Activated T-cell treated with anti-CD3 and anti-CD28 coated beads for 4 hours (primary cell): ENCODE results near the gene RFLNA.
"Not testable (repeated sequence)": the region's sequence is repeated elsewhere in the genome, so short reads cannot be mapped to it uniquely, and the experiment has no call there.

Source experiments
- DNase-seq: peaks from one replicate; pipeline ENCODE4 v3.0.0-alpha.2; 2020

RFLNA gene

GRCh38 chr12:124322271-124322998, 27.5 kb downstream of the RFLNA start:
- no peak for DNase-seq

GRCh38 chr12:124322999-124323328, 28.1 kb downstream of the RFLNA start:
- not testable (repeated sequence) for DNase-seq

DNA sequence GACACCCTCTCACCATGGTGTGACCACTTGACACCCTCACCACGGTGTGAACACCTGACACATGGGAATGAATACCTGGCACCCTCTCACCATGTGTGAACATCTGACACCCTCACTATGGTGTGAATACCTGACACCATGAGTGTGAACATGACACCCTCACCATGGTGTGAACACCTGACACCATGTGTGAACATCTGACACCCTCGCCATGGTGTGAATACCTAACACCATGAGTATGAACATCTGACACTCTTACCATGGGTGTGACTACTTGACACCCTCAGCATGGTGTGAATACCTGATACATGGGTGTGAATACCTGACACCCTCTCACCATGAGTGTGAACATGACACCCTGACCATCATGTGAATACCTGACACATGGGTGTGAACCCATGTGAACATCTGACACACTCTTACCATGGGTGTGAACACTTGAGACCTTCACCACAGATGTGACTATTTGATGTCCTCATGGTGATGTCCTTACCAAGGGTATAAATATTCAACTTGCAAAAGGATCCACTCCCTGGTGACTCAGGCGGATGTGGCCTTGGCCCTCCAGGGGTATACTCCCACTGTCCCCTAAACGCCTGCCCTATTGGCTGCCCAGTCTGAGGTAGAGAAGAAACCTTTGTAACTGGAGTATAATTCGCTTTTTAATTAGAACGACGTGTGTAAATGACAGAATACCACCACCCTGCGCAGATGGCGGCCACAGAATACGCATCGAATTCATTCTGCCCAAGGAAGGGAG, 29.1 kb downstream of the RFLNA start:
- no peak for DNase-seq

DNA sequence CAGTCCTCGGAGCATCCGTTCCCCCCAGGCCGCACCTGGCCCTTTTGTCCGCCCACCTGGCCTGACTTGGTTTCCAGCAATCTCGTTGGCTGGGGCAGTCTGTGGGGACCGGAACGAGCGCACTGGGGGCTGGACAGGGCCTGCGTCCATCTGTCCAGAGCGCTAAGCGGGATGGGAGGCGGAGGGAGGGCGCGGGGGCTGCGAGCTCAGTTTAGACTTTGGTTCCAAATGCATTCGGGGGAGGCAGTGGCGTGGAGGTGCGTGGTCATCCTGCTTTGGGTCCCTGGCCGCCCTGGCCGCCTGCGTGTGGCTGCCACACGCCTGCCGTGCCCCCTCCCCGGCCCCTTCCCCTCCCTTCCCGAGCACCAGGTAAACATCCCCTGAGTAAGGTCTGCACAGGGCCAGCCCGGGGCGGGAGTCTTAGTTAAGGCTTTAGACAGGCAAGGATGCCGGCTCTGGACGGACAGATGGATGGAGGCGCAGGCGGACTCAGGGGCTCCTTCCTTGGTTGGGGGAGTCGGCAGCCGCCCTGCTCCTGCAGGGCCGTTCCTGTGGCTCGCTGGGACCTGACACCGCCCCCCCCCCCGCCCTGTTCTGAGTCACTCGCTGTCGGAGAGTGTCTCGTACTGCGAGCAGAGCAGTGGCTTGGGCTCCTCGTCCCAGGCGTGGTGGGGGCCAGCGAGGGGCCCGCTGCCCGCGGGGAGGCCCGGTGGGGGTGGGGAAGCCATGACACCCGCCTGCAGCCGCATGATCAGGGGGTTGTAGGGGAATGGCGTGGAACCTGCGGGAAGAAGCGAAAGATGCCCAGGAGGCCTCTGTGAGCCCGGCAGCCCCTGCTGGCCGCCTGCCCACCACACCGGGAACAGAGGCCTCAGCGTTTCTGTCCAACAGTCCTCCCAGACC, 30.2 kb downstream of the RFLNA start:
- no peak for DNase-seq

DNA sequence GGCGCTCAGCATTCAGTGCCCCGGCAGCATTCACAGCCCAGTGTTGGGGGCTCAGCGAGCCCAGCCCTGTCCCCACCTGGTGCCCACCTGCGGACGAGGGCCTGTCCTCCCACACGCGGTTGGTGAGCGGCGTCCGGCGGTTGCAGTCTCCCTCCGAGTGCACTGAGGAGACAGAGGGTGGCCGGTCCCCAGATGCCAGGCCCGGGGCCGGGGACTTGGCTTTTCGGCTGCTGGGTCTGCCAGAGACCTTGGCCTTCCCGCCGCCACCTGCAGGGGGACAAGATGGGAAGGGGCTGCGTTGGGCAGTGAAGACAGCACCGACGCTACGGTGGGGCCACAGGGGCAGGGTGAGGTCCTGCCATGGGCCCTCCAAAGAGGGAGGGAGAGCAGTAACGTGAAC, 31.2 kb downstream of the RFLNA start:
- no peak for DNase-seq

GRCh38 chr12:124326871-124327270, 32.0 kb downstream of the RFLNA start:
- no peak for DNase-seq

DNA sequence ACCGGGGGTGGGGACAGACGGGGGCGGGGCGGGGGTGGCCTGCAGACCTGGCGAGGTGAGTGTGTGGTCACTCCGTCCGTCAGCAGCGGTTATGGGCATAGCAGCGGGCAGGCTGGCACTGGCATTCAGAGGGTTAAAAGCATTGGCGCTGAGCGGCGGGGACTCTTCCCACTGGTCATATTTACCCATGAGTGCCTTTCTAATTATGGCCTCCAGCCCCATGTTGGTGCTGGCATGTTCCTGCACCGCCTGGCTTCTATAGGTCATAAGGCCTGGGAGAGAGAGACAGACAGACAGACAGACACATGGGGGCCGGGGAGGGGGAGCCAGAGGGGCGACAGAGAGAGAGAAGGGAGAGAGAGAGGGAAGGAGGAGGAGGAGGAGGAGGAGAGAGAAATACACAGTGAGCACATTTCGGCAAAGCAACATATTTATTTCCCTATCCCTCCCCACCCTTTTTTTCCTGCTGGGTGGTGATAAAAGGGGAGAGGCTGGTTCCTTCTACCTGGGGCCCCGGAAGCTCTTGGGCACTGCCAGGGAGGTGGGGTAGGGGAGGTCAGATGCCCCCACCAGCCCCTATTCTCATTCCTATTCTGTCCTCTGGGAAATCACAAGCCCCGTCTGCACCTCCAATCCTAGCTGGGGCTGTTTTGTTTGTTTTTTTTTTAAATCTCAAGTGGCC, 32.6 kb downstream of the RFLNA start:
- DNase-seq = no peak

DNA sequence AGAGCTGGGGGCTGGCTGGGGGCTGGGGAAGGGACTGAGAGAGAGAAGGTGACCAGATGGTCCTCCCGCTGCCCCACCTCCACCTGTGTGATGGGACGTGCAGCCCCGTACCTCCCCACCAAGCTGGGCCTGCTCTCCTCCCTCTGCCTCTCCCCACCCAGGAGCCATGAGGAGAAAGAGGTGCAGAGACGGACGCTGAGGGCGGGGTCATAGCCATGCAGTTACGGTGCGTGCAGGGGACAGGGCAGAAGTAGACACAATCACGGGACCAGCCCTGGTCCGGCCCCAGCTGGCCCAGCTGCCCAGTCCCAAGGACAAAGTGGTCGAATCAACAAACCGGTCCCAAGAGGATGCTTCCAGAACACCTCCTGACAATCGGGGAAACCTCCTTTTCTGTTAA, 33.2 kb downstream of the RFLNA start:
- DNase-seq = no peak

DNA sequence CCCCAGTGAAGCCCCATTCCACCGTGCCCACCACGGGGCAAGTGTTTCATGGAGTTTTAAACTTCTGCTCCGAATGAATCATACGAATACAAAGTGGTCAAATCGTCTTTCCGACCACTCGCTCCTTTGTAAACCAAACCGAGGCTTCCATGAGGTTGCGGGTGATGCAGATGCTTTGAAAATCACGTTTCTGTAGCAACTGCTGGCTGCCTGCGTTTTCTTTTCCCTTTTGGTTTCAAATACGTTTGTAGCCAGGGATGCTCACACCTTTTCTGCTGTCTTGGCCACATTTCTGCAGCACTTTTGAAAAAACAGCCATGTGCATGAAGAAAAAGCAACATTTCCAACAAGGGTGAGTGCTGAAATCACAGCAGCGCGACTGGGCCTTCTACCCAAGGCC, 33.7 kb downstream of the RFLNA start:
- DNase-seq = no peak

- no peak for DNase-seq
These were observed 37.3 kb downstream of the RFLNA start for GRCh38 chr12:124332058-124332672.

GRCh38 chr12:124332900-124333299, 38.0 kb downstream of the RFLNA start:
- no peak for DNase-seq

DNA sequence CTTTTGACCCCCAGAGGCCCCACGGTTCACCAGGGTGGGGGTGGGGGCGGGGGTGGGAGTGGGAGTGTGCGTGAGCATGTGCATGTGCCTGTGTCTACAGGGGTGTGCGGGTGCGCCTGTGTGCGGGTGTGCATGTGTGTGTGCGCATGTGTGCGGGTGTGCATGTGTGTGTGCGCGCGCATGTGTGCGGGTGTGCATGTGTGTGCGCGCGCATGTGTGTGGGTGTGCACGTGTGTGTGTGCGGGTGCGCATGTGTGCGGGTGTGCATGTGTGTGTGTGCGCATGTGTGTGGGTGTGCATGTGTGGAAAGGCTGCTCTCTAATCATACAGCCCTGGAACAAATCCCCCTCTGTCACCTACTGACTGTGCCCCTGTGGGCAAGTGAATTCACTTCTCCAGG, 38.8 kb downstream of the RFLNA start:
- DNase-seq = no peak

- DNase-seq = no peak
These were observed 39.4 kb downstream of the RFLNA start for GRCh38 chr12:124334266-124334665.

DNA sequence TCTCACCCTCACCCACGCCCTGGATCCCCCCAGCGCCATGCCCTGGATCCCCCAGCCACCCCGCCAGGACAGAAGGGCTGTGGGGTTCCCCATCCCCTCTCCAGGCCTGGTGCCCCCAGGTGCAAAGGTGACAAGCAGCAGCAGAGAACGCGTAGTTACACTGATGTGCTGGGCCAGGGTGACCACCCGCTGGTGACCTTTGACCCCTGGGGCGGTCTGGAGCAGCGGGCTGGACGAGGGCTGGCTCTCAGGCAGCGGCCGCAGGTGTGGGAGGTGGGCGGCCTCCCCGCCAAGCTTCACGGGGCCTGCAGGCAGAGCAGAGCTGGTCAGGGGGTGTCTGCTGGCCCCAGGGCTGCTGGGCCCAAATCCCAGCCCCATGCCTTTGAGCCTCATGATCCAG, 40.1 kb downstream of the RFLNA start:
- no peak for DNase-seq

GRCh38 chr12:124335426-124336183, 40.7 kb downstream of the RFLNA start:
- no peak for DNase-seq

DNA sequence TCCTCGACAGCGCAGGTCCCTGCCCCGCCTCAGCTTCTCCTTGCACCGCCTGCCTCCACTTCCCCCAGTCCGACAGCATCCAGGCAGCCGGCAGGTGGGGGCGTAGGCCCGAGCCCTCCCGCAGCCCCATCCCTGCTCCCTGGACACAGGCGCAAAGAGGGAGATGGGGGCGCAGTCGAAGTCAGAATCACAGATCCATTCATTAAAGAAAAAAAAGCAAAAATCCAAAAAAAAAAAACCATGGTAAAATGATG, 41.2 kb downstream of the RFLNA start:
- no peak for DNase-seq

DNA sequence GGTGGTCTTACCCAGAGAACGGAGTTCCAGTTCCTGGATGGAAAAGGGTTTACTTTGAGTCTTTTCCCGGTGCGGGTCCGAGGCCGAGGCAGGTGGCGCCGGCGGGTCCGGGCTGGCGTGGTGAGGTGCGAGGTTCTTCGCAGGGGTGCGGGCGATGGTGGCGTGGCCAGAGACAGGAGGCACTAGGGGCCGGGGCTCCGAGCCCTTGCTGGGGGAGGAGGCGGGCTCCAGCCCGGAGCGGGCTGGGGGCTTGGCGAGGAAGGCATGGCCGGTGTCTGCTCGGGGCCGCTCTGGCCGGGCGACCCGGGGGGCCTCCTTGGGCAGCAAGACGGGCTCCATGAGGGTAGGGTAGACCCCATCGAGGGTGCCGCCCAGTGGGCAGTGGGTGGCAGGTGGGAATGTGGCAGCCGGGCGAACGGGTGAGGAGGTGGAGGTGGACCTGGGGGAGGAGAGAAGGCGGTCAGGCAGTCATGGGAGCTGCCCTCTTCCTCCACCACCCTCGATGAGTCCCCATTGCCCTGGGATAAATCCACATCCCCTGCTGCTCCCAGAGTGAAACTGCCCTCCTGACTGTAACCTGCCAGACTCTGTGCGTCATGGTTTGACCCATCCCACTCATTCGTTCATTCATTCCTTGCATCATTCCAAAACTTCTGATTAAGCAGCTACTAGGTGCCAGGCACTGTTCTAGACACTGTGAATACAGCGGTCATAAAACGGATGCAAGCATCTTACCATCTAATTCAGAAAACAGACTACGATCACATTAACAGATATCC, 42.0 kb downstream of the RFLNA start:
- DNase-seq = no peak

DNA sequence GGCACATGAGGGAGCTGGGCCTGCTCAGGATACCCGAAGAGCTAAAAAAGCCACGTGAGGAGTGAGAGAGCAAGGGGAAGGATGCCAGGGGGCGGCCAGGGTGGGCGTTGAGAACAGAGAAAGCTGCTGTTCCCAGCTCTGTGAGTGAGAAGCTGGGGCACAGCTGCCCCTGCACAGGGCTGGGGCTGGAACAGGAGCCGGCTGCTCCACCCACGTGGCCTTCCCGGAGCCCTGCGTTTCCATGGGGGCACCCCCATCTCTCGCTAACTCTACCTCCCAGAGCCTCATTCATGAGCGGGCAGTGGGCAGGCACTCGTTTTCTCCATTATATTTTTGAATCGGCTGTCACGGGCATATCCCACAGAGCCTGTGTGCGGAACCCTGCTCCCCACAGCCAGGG, 42.7 kb downstream of the RFLNA start:
- DNase-seq = no peak

- DNase-seq = no peak
These were observed 43.6 kb downstream of the RFLNA start for GRCh38 chr12:124338448-124338847.

DNA sequence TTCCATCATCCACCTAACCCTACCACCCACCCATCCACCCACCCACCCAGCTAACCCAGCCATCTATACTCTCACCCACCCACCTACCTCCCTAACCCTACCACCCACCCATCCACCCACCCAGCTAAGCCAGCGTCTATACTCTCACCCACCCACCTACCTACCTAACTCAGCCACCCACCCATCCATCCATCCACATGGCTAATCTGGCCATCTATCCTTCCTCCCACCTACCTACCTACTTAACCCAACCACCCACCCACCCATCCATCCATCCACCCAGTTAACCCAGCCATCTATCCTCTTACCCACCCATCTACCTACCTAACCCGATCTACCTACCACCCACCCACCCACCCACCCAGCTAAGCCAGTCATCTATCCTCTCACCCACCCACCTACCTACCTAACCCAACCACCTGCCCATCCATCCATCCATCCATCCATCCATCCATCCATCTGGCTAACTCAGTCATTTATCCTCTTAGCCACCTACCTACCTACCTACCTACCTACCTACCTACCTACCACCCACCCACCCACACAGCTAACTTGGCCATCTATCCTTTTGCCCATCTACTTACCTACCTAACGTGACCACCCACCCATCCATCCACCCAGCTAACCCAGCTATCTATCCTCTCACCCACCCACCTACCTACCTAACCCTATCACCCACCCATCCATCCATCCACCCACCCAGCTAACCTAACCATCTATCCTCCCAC, 44.1 kb downstream of the RFLNA start:
- no peak for DNase-seq
